Effector memory CD8-positive, alpha-beta T cell (primary cell): ENCODE data around the gene SIAE.

Experiments
- ATAC-seq: fragments of 150-1000 bp; cut with Tn5 transposase; replicated peaks from 2 replicates; pipeline ENCODE4 v1.10.0; 2021; ENCODE audit warnings: mild to moderate bottlenecking, moderate library complexity
- DNase-seq, 3 experiments: peaks; one replicate each; pipeline ENCODE4 v3.0.0; 2021
- H3K27ac Mint-ChIP-seq, 2 donors: one replicate each; pipeline ENCODE4 v1.8.0; 2022; ENCODE audit warnings: mild to moderate bottlenecking in 2 of 2, mixed read lengths in 2 of 2, moderate library complexity in 2 of 2
- H3K27me3 Mint-ChIP-seq, 2 donors: one replicate each; pipeline ENCODE4 v1.8.0; 2022; ENCODE audit warnings: mixed read lengths in 2 of 2
- H3K36me3 Mint-ChIP-seq: one replicate; pipeline ENCODE4 v1.8.0; 2022; ENCODE audit warnings: mild to moderate bottlenecking, moderate library complexity, mixed read lengths; ENCODE audit not compliant: insufficient read depth
- H3K4me1 Mint-ChIP-seq, 2 donors: one replicate each; pipeline ENCODE4 v1.8.0; 2022; ENCODE audit warnings: low read depth in 2 of 2, mixed read lengths in 2 of 2
- H3K4me3 Mint-ChIP-seq, 2 donors: one replicate each; pipeline ENCODE4 v1.8.0; 2022; ENCODE audit warnings: mild to moderate bottlenecking in 2 of 2, mixed read lengths in 2 of 2, moderate library complexity in 2 of 2
- H3K9me3 Mint-ChIP-seq, 2 donors: one replicate each; pipeline ENCODE4 v1.8.0; 2022; ENCODE audit warnings: mixed read lengths in 2 of 2

The SIAE gene

DNA sequence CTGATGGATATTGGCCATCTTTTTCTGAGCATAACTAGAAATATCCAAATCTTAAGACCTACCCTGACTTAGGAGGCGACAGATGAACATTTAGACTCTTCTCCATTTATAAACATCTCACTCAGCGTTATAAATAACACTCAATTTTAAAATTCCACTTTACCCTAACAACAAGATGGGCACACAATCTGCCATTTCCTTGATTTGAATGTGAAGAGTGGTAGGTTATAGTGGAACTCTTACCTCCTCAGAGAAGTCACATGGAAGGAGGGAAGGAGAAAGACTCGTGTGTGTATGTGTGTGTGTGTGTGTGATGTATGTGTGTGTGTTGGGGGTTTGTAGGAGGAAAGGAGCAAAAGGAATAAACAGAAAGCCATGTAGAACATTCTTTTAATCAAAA lies 15.0 kb downstream of the SIAE start:
- no peak overlapping the region for H3K27ac Mint-ChIP-seq
- no peaks in the 10 kb centered on the region for H3K4me1 Mint-ChIP-seq
- H3K9me3 Mint-ChIP-seq, result no peaks in the 10 kb centered on the region

DNA sequence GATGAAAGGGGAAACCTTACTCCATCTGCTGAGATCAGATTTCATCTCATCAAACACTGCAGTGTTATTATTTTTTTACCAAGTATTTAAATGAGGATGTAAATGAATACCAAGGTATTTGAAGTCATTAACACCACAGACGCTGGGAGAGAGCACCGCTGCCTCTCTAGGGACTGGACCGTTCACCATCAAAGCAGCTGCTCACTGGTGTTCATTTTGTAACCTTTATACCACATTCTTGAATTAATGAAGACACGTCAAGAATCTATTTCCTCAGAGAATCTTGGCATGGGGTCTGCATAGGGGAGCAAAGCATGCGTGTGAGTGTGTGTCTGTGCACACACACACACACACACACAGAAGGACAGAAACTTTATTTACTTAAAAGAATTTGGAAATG lies 15.6 kb downstream of the SIAE start:
- Mint-ChIP-seq H3K4me1 (no peaks in the 10 kb centered on the region), H3K9me3 (no peaks in the 10 kb centered on the region), H3K36me3 (no peaks in the 10 kb centered on the region), H3K4me3 (no peak overlapping the region), H3K27me3 (no peaks in the 10 kb centered on the region), H3K27ac (no peak overlapping the region)
- no peak for DNase-seq
- no peak for ATAC-seq

More for the DNA sequence above, 15.0 kb downstream of the SIAE start:
- Mint-ChIP-seq H3K4me3 (no peak overlapping the region), H3K36me3 (no peaks in the 10 kb centered on the region), H3K27me3 (no peaks in the 10 kb centered on the region)
- DNase-seq, result no peak
- no peak for ATAC-seq

GRCh38 chr11:124656774-124657630 lies 16.5 kb downstream of the SIAE start:
- Mint-ChIP-seq H3K9me3 (no peaks in the 10 kb centered on the region), H3K4me3 (no peak overlapping the region), H3K36me3 (no peaks in the 10 kb centered on the region), H3K4me1 (no peaks in the 10 kb centered on the region), H3K27ac (no peak overlapping the region), H3K27me3 (no peaks in the 10 kb centered on the region)
- DNase-seq, result no peak
- ATAC-seq, result no peak

- DNase-seq, result no peak
- no peak for ATAC-seq
- no peaks in the 10 kb centered on the region for H3K36me3 Mint-ChIP-seq
- H3K27ac Mint-ChIP-seq, result no peak overlapping the region
- H3K27me3 Mint-ChIP-seq, result no peaks in the 10 kb centered on the region
- no peaks in the 10 kb centered on the region for H3K9me3 Mint-ChIP-seq
- no peak overlapping the region for H3K4me3 Mint-ChIP-seq
- H3K4me1 Mint-ChIP-seq, result peaks cover 0 to 5% of the 10 kb centered on the region in 2 donors
Observed at GRCh38 chr11:124648610-124649009, 24.9 kb downstream of the SIAE start.

- no peak overlapping the region for H3K27ac Mint-ChIP-seq
- H3K27me3 Mint-ChIP-seq, result no peaks in the 10 kb centered on the region
- H3K36me3 Mint-ChIP-seq, result no peaks in the 10 kb centered on the region
- no peak for DNase-seq
- peaks cover 0 to 5% of the 10 kb centered on the region in 2 donors for H3K4me1 Mint-ChIP-seq
- H3K4me3 Mint-ChIP-seq, result no peak overlapping the region
- ATAC-seq, result no peak
- no peaks in the 10 kb centered on the region for H3K9me3 Mint-ChIP-seq
Observed at GRCh38 chr11:124646148-124646547, 27.4 kb downstream of the SIAE start.

GRCh38 chr11:124644426-124645280 lies 28.9 kb downstream of the SIAE start:
- ATAC-seq (peak; percentile 73), DNase-seq (peak in 2 of 3 experiments; percentile 4 to 8)
- Mint-ChIP-seq H3K27me3 (no peaks in the 10 kb centered on the region), H3K27ac (no peak overlapping the region), H3K36me3 (no peaks in the 10 kb centered on the region), H3K9me3 (no peaks in the 10 kb centered on the region), H3K4me3 (peak overlapping the region in 1 of 2 donors; percentile 26), H3K4me1 (peaks cover 0 to 5% of the 10 kb centered on the region in 2 donors)

DNA sequence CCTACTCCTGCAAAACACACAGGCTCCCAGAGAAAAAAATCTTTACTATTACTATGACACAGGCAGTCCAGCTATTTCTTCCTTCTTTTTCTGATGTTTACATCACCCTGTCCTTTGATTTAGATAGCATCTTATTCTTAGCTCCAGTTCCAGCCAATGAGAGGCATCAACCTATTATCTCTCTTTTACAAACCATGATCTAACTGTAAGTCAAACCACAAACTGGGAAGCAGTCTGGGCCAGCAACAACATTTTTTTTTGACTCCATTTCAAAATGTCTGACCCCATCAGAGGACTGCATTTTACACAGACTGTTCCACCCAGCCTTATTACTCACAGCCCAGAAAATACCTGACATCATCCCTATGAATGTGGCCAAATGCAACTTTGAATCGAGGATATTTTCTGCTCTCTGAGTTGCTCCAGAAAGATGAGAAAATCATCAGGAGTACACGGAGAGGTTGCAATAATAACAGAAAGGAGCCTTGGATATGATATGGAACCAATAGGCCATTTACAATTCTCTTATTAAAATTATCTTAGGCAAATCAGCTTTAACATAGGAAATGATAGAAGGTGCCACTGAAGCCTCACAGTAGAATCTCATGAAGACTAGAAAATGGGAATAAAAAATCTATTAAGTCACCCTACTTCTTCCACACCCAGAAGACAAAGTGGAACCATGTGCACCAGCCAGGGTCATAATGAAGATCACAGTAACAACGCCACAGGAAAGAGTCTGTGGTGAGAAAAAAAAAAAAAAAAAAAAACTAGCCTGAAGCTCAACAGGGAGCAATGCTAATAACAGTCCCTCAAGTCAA lies 29.7 kb downstream of the SIAE start:
- Mint-ChIP-seq H3K9me3 (no peaks in the 10 kb centered on the region), H3K36me3 (no peaks in the 10 kb centered on the region), H3K27me3 (no peaks in the 10 kb centered on the region), H3K27ac (no peak overlapping the region), H3K4me1 (peaks cover 0 to 5% of the 10 kb centered on the region in 2 donors), H3K4me3 (no peak overlapping the region)
- ATAC-seq (no peak), DNase-seq (no peak)

DNA sequence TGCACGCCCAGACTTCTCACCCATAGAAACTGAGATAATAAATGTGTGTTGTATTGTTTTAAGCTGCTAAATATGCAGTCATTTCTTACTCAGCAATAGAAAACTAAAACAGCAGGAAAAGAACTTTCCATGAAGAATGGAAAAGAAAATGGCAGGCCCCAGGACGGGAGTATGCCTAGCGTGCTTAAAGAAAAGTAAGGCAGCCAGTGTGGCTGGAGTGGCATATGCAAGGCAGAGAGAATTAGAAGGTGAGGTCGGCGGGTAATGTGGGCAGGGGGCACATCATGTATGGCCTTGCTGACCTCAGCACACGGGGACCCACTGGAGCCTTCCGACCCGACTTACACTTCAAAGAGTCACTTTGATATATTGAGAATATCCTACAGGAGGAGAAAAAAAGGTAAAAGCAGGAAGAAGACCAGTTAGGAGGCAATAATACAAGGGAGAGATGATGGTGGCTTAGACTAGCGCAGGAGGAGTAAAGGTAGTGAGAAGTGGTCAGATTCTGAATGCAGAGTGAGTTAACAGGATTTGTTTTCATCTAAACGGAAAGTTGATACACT lies 30.4 kb downstream of the SIAE start:
- no peak overlapping the region for H3K4me3 Mint-ChIP-seq
- ATAC-seq (no peak), DNase-seq (no peak)
- peaks cover 0 to 5% of the 10 kb centered on the region in 2 donors for H3K4me1 Mint-ChIP-seq
- H3K27ac Mint-ChIP-seq, result no peak overlapping the region
- no peaks in the 10 kb centered on the region for H3K27me3 Mint-ChIP-seq
- no peaks in the 10 kb centered on the region for H3K9me3 Mint-ChIP-seq
- H3K36me3 Mint-ChIP-seq, result no peaks in the 10 kb centered on the region

DNA sequence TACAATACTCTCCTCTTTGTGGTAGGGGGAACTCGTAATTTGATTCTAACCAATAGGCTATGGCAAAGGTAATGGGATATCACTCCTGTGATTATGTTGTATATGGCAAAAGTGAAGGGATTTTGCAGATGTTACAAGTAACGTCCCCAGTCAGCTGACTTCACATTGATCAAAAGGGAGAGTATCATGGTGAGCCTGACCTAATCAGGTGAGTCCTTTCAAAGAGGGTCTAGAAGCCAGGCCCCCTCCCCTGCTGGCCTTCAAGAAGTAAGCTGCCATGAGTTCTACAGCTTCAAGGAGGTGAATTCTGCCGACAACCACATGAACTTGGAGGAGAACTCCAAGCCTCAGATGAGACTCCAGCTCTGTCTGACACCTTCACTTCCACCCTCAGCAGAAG lies 30.9 kb downstream of the SIAE start:
- Mint-ChIP-seq H3K4me1 (peaks cover 0 to 5% of the 10 kb centered on the region in 2 donors), H3K27ac (no peak overlapping the region), H3K36me3 (no peaks in the 10 kb centered on the region)

GRCh38 chr11:124640666-124641065 lies 32.9 kb downstream of the SIAE start:
- Mint-ChIP-seq H3K4me1 (peaks cover 0 to 5% of the 10 kb centered on the region in 2 donors), H3K27ac (peak overlapping the region in 1 of 2 donors; percentile 19), H3K4me3 (no peak overlapping the region), H3K9me3 (no peaks in the 10 kb centered on the region), H3K36me3 (peaks cover 10% of the 10 kb centered on the region), H3K27me3 (no peaks in the 10 kb centered on the region)
- no peak for ATAC-seq
- DNase-seq, result no peak

More for the DNA sequence above, 30.9 kb downstream of the SIAE start:
- no peaks in the 10 kb centered on the region for H3K9me3 Mint-ChIP-seq
- H3K27me3 Mint-ChIP-seq, result no peaks in the 10 kb centered on the region
- H3K4me3 Mint-ChIP-seq, result no peak overlapping the region
- DNase-seq, result no peak
- ATAC-seq, result no peak

GRCh38 chr11:124639186-124639585 lies 34.4 kb downstream of the SIAE start:
- no peaks in the 10 kb centered on the region for H3K9me3 Mint-ChIP-seq
- no peaks in the 10 kb centered on the region for H3K4me1 Mint-ChIP-seq
- no peak overlapping the region for H3K4me3 Mint-ChIP-seq
- no peak for ATAC-seq
- no peaks in the 10 kb centered on the region for H3K27me3 Mint-ChIP-seq
- peaks cover 14% of the 10 kb centered on the region for H3K36me3 Mint-ChIP-seq
- DNase-seq, result no peak
- no peak overlapping the region for H3K27ac Mint-ChIP-seq

DNA sequence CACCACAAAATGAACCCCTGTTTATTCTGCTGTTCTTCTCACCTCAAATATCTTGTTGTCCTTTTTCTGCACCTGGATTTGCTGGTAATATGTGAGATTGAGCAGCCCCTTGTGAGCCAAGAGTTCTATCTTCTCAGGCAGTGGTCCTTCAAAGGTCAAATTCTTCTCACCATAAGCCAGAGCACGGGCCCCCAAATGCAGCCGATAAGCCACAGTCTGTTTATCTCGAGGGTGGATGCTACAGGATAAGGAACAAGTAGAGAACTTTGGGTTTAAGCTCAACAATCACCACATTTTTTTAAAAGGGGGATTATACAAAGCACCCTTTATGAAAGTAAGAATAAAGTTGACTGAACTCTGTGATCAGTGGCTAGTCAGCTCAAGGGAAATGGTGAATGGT lies 35.0 kb downstream of the SIAE start:
- no peaks in the 10 kb centered on the region for H3K9me3 Mint-ChIP-seq
- H3K4me1 Mint-ChIP-seq, result no peaks in the 10 kb centered on the region
- peaks cover 21% of the 10 kb centered on the region for H3K36me3 Mint-ChIP-seq
- H3K27me3 Mint-ChIP-seq, result no peaks in the 10 kb centered on the region
- DNase-seq (no peak), ATAC-seq (no peak)
- no peak overlapping the region for H3K27ac Mint-ChIP-seq
- H3K4me3 Mint-ChIP-seq, result no peak overlapping the region

GRCh38 chr11:124635932-124636331 lies 37.6 kb downstream of the SIAE start:
- H3K4me1 Mint-ChIP-seq, result no peaks in the 10 kb centered on the region
- H3K27ac Mint-ChIP-seq, result no peak overlapping the region
- DNase-seq (no peak), ATAC-seq (no peak)
- H3K27me3 Mint-ChIP-seq, result no peaks in the 10 kb centered on the region
- H3K4me3 Mint-ChIP-seq, result no peak overlapping the region
- peaks cover 40% of the 10 kb centered on the region for H3K36me3 Mint-ChIP-seq
- H3K9me3 Mint-ChIP-seq, result no peaks in the 10 kb centered on the region
